ENCODE results near the gene RASGRP4.
"Not testable (repeated sequence)": the region's sequence is repeated elsewhere in the genome, so short reads cannot be mapped to it uniquely, and the experiment has no call there.

RASGRP4 gene, protein sequence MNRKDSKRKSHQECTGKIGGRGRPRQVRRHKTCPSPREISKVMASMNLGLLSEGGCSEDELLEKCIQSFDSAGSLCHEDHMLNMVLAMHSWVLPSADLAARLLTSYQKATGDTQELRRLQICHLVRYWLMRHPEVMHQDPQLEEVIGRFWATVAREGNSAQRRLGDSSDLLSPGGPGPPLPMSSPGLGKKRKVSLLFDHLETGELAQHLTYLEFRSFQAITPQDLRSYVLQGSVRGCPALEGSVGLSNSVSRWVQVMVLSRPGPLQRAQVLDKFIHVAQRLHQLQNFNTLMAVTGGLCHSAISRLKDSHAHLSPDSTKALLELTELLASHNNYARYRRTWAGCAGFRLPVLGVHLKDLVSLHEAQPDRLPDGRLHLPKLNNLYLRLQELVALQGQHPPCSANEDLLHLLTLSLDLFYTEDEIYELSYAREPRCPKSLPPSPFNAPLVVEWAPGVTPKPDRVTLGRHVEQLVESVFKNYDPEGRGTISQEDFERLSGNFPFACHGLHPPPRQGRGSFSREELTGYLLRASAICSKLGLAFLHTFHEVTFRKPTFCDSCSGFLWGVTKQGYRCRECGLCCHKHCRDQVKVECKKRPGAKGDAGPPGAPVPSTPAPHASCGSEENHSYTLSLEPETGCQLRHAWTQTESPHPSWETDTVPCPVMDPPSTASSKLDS

GRCh38 chr19:38425810-38426466 is at the start of gene RASGRP4:
TSS of gene RASGRP4 (minus strand) at chr19:38426219. CDS start at chr19:38426091, 128 bp downstream.
- DNase-seq (ENCODE audit: extremely low read depth in 1 of 2, low read depth in 1 of 2), result no peak

GRCh38 chr19:38475176-38475575 is 49.2 kb upstream of the RASGRP4 start:
- DNase-seq (ENCODE audit: extremely low read depth in 1 of 2, low read depth in 1 of 2), result no peak

- no peak for DNase-seq (ENCODE audit: extremely low read depth in 1 of 2, low read depth in 1 of 2)
These were observed 47.2 kb upstream of the RASGRP4 start for GRCh38 chr19:38473201-38473600.

- DNase-seq (ENCODE audit: extremely low read depth in 1 of 2, low read depth in 1 of 2), result not testable (repeated sequence)
These were observed 46.7 kb upstream of the RASGRP4 start for GRCh38 chr19:38472725-38473124.

DNA sequence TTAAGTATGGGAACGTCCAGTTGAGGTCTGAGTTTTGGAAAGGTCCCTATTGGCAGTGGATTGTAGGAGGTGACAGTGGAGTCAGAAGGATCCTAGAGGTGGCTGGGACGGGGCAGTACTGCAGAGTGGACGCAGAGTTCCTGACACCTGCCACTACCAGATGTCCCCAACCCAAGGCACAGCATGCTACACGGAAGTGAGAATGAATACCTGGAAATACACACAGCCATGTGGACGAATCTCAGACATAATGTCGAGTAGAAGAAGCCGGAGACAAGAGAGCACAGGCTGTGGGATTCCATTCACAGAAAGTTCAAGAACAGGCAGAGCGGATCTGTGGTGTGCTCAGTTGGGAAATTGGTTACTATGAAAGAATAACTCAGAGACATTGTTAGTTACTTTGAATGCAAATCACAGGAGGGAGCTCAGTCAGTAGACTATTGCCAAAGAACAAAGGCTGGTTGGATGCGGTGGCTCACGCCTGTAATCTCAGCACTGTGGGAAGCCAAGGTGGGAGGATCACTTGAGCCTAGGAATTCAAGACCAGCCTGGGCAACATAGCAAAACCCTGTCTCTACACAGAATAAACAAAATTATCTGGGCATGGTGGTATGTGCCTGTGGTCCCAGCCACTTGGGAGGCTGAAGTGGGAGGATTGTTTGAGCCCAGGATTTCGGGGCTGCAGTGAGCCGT is 44.9 kb upstream of the RASGRP4 start:
- DNase-seq (ENCODE audit: extremely low read depth in 1 of 2, low read depth in 1 of 2), result no peak

- no peak for DNase-seq (ENCODE audit: extremely low read depth in 1 of 2, low read depth in 1 of 2)
These were observed 43.1 kb upstream of the RASGRP4 start for GRCh38 chr19:38469151-38469550.

- DNase-seq (ENCODE audit: extremely low read depth in 1 of 2, low read depth in 1 of 2), result no peak
These were observed 41.8 kb upstream of the RASGRP4 start for GRCh38 chr19:38467541-38468525.

DNA sequence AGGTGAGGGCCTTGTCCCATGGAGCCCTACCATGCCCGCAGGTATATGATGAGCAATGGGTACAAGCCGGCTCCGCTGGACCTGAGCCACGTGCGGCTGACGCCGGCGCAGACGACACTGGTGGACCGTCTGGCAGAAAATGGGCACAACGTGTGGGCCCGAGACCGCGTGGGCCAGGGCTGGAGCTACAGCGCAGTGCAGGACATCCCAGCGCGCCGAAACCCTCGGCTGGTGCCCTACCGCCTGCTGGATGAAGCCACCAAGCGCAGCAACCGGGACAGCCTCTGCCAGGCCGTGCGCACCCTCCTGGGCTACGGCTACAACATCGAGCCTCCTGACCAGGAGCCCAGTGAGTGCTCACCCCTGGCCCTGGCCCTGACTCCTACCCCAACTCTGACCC is 40.0 kb upstream of the RASGRP4 start:
- no peak for DNase-seq (ENCODE audit: extremely low read depth in 1 of 2, low read depth in 1 of 2)

DNA sequence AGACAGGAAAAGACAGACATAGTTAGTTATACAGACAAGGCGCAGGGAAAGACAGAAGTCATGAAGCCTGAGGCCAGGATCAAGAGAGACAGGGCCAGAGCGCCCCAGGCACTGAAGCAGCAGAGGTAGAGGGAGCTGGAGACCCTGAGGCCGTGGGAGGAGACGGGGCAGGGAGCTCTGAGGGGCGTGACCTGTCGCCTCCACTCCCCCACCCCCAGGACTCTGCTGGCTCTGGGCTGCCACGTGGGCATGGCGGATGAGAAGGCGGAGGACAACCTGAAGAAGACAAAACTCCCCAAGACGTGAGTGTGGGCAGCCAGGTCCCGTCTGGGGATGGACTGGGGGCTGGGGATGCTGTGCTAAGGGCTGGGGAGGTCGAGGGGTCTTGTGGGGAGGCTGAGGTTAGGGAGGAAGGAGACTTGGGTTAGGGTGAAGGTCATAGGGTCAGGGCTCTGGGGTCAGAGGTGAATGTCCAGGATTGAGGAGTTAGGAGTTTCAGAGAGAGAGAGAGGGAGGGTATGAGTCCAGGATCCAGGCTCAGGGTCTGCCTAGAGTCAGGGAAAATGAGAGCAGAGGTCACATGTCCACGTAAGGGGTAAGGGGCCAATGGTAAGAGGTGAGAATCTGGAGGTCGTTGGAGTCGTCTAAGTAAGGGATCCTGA is 38.5 kb upstream of the RASGRP4 start:
- no peak for DNase-seq (ENCODE audit: extremely low read depth in 1 of 2, low read depth in 1 of 2)

- no peak for DNase-seq (ENCODE audit: extremely low read depth in 1 of 2, low read depth in 1 of 2)
These were observed 37.3 kb upstream of the RASGRP4 start for GRCh38 chr19:38463365-38463764.

DNA sequence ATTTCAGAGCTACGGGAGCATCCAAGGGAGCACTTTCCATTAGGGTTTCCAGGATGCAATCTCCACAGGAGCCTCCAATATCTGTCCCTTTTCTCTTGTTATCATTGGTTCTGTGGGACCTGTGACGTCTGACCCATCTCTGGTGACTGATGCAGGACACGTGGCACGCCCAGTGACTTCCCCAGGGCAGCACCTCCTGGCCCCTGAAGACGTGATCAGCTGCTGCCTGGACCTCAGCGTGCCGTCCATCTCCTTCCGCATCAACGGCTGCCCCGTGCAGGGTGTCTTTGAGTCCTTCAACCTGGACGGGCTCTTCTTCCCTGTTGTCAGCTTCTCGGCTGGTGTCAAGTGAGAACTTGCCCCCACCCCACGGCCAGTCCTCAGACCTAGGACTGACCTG is 33.0 kb upstream of the RASGRP4 start:
- DNase-seq (ENCODE audit: extremely low read depth in 1 of 2, low read depth in 1 of 2), result no peak

DNA sequence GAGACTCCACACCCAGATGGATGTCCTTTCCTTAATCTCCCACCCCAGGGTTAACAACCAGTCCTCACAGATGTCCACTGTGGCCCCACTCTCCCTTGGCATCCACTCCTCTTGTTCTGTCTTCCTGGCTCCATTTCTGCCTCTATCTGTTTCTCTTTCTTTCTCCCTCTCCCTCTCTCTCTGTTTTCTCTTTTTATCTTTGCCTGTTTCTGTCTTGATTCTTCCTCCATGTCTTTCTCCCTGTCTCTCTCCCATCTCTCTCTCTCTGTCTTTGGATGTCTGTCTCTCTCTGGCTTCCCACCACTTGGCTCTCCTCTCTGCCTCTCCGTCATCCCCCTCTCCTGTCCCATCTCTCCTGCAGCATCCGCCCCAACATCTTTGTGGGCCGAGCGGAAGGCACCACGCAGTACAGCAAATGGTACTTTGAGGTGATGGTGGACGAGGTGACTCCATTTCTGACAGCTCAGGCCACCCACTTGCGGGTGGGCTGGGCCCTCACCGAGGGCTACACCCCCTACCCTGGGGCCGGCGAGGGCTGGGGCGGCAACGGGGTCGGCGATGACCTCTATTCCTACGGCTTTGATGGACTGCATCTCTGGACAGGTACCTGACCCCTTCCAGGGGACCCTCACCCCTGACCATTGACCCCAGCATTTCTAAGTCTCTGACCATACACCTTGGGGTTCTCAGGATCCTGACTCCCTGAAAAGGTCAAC is 31.8 kb upstream of the RASGRP4 start:
- DNase-seq (ENCODE audit: extremely low read depth in 1 of 2, low read depth in 1 of 2), result no peak

GRCh38 chr19:38457202-38457601 is 31.2 kb upstream of the RASGRP4 start:
- no peak for DNase-seq (ENCODE audit: extremely low read depth in 1 of 2, low read depth in 1 of 2)

- no peak for DNase-seq (ENCODE audit: extremely low read depth in 1 of 2, low read depth in 1 of 2)
These were observed 29.0 kb upstream of the RASGRP4 start for GRCh38 chr19:38455031-38455430.

- no peak for DNase-seq (ENCODE audit: extremely low read depth in 1 of 2, low read depth in 1 of 2)
These were observed 27.6 kb upstream of the RASGRP4 start for GRCh38 chr19:38453596-38453995.

DNA sequence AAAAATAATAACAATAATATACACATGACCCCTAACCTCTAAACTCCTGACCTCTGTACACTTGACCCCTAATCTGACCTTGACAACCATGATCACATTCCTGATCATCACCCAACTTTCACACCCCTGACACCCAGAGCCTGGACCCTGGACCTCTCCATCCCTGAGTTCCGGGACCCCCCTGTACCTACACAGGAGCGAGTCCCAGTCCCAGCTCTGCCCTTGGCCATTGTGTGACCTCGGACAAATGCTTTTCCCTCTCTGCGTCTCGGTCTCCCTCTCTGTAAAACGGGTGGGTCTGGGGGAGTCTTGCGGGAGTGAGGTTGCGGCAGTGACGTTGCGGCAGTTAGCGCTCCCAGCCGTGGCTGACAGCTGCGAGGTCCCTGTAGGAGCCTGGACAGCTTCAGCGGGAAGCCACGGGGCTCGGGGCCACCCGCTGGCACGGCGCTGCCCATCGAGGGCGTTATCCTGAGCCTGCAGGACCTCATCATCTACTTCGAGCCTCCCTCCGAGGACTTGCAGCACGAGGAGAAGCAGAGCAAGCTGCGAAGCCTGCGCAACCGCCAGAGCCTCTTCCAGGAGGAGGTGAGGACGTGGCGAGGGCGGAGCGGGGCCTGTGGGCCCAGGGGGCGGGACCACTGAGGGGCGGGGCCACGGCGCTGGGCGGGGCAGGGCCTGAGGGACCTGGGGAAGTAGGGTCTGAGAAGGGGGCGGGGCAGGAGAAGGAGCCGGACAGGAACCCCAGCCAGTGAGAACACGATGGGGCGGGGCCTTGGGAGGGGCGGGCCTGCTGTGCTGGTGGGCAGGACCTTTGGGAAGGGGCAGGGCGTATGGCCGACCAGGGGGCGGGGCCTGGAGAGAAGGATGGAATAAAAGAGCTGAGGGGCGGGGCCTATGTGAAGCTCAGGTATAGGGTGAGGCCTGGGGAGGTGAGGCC is 26.7 kb upstream of the RASGRP4 start:
- no peak for DNase-seq (ENCODE audit: extremely low read depth in 1 of 2, low read depth in 1 of 2)

DNA sequence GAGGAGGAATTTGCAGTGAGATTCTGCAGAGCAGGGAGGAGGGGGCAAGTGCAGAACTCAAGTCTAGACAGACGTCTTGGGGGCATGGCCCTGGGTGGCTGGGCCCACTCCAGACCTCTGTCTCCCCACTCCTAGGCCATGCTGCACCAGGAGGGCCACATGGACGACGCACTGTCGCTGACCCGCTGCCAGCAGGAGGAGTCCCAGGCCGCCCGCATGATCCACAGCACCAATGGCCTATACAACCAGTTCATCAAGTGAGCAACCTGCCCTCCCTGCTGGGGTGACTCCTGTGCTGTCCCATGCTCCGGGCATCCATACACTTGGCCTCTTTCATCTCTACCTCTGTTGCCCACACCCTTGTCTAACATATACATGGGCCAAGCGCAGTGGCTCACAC is 25.6 kb upstream of the RASGRP4 start:
- DNase-seq (ENCODE audit: extremely low read depth in 1 of 2, low read depth in 1 of 2), result no peak

DNA sequence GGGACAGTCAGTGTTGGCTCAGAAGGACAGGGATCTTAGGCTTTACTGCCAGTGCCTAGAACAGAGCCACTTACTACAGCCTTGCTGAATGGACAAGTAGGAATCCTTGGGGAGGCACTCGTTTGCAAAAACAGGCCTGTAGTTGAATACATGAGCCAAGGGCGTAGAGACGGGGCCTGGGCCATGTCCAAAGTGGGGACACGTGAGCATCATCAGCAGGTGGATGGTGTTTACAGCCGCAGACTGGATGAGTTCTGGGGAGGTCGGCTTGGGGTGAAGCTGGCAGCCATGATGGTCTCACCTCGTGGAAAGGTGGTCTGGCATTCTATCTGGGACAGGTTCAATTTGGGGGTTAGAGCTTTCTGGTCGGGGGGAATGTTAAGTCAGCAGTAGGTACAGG is 25.0 kb upstream of the RASGRP4 start:
- no peak for DNase-seq (ENCODE audit: extremely low read depth in 1 of 2, low read depth in 1 of 2)
